NCI-H82 treated with DMSO at 0.1 percent for 48 hours (cell line): ENCODE measurements around the gene MYZAP.

Experiments used
- DNase-seq: peaks from one replicate; lab custom pipeline; 2025; ENCODE audit not compliant: unreplicated experiment; lab: John Stamatoyannopoulos, UW

MYZAP gene, protein sequence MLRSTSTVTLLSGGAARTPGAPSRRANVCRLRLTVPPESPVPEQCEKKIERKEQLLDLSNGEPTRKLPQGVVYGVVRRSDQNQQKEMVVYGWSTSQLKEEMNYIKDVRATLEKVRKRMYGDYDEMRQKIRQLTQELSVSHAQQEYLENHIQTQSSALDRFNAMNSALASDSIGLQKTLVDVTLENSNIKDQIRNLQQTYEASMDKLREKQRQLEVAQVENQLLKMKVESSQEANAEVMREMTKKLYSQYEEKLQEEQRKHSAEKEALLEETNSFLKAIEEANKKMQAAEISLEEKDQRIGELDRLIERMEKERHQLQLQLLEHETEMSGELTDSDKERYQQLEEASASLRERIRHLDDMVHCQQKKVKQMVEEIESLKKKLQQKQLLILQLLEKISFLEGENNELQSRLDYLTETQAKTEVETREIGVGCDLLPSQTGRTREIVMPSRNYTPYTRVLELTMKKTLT

DNA sequence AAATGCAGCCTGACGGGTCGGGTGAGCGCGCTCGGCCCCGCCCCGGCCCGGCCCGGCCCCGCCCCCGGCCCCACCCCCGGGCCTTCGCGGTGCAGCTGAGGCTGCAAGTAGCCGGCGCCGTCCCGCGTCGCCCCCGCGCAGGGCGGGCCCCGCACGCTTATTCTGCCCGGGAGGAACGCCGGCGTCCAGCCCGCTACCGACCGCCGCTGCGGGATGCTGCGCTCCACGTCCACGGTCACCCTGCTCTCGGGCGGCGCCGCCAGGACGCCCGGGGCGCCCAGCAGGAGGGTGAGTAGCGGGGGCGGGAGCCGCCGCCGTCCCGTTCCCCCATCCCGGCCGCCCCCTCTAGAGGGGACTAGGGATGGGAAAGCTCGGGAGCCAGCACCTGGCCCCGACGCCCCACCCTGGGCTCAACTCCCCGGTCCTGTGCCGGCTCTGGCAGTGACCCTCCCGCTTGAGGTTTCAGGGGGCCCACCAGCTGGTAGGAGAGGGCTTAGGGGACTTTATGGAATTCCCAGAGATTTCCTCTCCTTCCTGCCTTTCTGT lies at the start of gene MYZAP:
TSS of gene MYZAP (plus strand) at position 83 of the 546 bp plus-strand sequence. CDS start at position 214, 131 bp downstream.
- no peak for DNase-seq

DNA sequence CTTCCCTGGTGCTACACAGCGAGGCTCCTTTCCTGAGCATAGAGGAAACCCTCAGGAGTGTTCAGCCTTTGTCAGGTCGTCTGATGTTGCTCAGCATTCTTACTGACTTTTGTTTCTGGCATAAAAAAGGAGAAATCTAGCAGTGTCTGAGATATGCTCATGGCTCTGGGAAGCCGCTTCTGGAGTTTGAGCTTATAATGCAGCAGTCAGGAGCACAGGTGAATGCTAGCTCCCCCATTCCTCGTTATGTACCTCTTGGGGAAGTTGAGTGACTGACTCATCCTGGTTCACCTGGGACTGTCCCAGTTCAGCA lies 49.2 kb upstream of the MYZAP start:
- DNase-seq = no peak

DNA sequence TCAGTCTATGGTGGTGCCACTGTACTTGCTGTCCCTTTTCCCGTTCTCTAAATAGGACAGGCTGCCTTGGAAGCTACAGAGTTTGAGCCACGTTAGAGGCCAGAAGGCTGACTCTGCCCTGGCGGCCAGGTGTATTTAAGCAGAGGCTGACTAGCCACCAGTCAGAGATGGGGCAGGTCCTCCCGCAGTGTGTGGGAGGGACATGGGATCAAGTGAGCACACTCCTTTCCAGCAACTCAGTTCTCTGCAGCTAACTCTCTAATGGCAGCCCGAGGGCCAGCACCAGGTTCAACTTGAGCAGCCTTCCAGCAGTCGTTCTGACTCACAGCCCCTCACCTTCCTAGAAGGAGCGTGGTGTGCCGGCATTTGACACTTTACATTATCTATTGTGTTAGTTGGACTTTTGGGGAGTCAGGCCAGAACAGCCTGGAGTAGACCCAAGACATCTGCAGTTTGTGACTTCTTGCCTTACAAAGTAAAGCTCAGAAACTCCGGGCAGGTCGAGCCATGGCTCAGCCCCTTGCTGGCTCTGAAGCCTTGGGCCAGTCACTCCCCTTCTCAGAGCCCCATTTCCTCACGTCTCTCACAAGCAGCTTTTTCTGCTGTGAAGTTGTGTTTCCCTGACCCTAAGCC lies 46.7 kb upstream of the MYZAP start:
- DNase-seq = no peak

DNA sequence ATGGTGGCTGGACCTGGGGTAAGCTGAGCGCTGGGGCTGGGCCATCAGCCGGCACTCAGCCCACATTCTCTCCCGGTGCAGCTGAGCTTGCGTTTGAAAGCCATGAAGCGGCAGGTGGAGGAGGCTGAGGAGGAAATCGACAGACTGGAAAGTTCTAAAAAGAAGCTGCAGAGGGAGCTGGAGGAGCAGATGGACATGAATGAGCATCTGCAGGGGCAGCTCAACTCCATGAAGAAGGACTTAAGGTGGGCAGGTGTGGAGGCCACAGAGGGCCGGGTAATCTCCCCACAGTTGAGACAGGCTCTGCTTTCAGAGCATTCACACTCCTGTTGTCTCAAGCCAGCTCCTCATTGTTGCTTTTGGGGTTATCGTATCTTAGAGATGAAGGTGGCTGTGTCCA lies 45.7 kb upstream of the MYZAP start:
- no peak for DNase-seq

DNA sequence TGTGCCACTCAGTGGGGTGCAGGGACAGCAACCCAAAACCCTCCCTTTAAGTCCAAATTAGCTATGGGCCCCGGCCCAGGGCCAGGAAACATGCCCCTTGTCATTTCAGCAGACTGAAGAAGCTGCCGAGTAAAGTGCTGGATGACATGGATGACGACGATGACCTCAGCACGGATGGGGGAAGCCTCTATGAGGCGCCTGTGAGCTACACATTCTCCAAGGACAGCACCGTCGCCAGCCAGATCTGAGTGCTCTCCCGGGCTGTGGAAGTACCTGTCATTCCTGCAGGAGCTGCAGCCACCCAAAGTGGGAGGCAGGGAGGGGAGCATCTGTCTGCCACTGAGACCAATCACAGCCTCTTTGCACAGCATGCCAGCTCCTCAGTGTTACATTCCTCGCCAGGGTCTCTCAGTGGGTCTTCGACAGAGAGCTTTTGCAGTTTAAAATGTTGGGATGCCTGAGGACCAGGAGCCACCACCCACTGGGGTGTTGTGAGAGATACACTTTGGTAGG lies 44.4 kb upstream of the MYZAP start:
- DNase-seq = no peak

DNA sequence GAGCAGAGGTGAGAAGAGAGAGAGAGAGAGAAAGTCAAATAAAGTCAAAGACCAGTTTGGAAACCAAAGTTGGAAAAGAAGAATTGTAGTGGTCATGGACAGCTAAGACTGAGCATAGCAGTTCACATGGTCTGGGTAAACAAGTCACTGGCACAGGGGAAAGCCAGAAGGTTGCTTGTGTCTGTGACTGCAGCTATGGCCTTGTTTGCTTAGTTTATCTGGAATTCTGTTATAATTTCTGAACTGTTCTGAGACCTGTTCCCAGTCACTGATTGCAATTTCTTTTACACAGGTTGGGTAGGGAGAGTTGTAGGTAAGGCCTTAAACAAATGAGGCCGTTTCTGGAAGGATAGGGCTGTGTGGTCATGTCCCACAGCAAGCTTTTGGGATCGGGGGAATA lies 43.4 kb upstream of the MYZAP start:
- no peak for DNase-seq

DNA sequence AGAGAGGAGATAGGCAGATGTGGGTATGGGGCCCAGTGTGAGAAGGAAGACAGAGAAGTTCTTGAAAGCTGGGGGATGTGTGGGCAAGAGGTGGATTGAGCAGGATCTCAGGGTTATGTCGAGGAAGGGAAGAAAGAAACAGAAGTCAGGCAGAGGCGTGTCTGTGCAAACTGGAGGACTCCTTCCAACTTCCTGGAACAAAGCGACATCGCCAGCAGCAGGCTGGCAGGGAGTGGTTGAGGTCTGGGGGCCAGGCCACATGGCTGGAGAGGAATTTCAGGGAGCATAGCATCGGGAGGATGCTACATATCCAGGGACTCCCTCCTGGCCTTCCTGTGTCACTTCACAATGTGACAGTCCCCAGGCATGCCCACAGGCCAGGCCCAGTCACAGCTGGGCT lies 42.9 kb upstream of the MYZAP start:
- DNase-seq = no peak

DNA sequence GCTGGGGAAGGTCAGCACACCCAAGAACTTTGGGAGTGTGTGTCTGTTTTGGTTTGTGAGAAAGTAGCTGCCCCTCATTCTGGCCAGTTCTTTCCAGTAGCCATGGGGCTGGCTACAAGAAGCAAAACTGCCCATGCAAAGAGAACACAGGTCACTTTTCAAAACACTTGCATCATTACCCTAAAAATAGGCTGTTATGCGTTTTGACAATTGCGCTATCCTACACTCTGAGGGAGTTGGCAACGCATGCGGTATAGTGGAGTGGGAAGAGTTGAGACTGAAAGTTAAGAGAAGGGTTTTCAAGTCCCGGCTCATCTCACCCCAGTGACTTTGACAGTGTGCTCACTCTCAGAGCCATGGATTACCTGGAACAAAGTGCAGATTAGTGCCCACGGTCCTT lies 41.8 kb upstream of the MYZAP start:
- no peak for DNase-seq

DNA sequence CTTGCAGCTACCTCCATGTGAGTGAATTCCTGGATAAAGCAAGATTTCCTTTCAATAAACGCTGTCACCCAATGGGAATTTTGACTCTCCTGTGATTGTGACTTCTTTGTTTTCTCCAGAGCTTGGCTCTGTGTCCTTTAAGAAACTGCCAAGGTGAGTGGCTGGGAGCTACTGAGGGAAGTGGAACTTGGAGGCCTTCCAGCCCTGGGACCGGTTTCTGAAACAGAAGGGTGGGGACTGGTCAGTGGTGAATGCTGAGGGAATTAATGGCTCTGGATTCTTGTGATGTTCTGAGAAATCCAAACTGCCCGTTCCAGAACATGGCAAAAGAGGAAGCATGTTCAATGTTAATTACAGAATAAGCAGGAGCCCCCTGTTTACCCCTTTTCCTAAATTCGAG lies 41.1 kb upstream of the MYZAP start:
- no peak for DNase-seq

DNA sequence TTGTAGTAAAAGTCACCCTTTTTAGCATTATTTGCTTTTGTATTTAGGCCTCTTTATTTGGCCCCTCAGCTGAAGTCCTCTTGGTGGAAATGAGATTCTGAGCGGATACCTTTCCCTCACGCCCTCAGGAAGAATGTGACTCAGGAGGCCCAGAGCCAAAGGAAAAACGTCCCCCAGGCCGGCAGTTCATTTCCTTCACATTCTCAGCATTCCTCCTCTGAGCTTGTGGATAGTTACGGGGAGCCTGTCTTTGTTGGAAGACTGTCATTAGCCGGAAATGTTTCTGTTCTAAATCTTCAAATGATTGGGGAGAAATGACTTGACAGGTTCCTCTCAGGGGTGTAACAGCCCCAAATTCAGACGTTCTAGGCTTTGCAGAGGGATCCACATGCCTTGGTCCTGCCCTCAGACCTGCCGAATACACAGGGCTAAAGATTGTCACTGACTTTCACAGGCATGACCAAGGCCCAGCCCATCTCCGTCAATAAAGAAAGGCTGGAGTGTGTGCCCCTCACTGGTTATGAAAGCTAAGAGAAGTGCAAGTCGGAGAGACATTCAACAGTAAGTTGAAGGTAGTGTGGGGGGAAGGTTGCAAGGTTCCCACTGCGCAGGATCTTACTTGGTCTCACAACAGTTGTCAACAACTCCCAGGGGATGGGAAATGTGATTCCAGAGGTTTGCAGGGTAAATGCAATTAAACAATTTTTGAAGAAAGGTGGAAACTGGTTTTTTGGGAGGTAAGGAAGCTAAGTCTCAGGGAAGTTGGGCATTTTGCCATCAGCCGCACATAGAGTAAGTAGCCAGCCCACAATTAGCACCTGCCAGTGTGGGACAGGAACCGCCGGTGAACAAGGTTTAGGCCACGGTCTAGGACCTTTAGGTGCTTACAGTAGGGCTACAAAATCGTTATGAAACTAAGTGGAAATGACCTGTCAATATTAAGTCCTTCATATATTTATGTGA lies 39.7 kb upstream of the MYZAP start:
- no peak for DNase-seq

DNA sequence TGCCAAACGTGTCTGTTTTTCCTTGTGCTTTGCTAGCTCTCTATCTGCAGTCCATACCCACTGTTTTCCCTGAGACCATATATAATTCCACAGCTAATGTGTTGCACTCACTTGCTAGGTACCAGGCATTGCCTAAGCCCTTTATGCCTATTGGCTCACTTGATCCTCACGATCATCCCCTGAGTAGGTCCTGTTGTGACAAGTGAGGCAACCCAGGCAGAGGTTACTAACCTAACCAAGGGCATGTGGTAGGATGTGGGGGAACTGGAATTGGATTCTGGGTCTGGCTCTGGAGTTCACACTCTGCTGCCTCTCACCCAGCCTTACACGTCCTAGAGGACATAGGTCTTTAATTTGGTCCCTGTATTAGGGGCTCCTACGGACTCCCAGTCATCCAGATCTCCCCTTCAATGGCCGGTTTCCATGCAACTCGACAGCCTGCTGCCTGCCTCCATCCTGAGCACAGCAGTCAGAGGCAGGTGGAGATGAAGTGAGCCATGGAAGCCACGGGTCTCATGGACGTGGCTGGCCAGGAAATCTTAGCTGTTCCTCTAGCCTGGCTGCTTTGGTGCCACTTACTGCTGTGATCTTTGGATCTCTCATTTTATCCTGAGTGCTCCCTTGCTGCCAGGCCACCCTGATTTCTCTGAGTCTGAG lies 38.9 kb upstream of the MYZAP start:
- DNase-seq = no peak

DNA sequence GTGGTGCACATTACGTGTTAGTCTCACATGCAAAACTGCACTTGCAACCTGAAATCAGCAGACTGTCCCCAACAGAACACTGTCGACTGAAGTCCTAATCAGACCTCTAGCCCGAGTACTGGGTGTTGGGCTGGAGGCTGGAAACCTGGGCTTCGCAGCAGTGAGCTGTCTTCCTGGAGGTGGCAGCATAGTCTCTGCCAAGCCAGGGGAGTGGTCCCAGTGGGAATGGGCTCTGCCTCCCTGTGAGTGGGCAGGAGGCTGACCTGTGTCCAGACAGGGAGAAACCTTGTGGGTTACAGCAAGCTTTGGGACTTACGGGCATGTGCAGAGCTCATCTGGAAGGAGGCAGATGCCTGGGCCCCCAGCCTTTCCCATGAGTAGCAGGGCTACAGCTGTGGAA lies 38.2 kb upstream of the MYZAP start:
- peak; percentile 9 for DNase-seq

DNA sequence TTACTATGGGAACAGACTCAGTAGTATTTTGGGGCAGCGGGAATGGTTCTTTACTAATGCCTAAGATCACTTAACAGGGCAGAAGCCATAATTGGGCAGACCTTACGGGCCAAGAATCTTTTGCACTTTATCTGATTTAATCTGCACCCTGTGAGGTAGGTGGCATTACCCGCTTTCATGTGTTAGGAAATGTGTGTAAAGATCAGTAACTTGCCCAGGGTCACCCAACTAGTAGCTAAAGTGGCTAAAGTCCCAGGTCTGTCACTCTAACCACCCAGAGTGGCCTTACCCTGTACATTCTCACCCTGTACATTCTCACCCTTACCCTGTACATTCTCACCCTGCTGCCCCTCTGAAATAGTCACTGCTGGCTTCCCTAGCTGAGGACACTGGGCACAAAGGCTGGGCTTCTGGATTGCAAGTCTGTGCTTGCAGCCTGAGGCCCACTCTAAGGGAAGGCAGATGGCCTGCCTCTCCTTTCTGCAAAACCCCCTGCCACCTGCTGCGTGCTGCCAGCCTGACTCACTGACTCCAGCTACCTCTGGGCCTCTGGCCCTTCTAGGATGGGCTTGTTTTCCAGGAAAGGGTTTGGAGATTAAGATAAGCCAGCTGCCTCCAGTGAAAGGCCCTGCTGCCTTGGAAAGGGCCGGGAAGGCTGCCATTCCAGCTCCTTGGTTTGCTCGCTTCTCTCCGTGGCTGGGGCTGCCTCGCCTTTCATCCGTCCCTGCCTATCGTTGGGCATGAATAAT lies 37.5 kb upstream of the MYZAP start:
- peak; percentile 80 for DNase-seq

DNA sequence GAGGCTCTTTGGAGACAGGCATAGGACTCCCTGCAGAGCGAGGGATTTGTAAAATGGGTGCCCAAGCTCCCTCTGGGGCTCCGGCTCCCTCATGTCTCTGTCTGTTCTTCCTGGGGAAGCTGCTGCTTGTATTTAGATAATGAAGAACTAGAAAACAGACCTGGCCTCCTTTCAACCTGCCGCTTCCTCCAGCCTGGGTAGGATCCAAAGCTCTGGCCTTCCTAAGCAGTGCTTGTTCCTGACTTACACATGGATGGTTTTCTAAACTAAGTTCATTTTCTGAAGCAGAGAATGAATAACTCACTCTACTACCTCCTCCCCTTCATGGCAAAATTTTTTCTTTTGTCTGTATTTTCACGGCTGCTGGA lies 36.9 kb upstream of the MYZAP start:
- DNase-seq = no peak

DNA sequence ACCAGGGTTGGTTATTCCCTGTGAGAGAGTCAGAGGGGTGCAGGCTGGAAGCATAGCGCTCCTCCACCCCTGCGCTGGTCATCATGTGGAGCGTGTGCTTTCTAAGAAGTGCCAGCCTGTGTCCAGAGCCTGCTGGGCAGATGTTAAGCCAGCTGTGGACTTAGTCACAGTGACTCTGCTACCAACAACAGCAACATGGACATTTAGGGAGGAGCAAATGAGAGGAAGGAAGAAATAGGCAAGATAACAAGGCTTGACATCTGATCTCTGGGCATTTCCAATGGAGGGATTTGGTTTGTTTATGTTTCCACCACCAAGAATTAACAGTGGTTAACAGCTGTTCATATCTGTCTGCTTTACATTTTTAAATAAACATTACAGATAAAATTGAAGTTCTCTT lies 36.4 kb upstream of the MYZAP start:
- DNase-seq = no peak

DNA sequence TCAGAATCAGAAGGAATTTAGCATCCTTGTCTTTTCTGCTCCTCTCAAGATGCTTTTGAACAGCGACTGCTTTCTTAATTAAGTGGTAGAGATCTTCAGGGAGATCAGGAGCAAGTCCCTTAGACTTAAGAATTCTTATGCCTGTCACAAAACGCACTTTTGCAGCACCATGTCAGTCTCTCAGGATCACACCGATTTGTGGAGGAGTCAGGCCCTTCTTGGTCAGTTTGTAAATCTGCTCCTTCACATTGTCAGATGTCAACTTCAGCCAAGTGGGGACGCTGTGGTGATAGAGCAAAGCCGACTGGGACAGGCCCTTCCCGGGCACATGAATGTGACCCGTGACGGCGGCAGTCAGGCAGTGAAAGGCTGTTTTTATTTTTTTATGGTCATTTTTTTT lies 35.7 kb upstream of the MYZAP start:
- no peak for DNase-seq

DNA sequence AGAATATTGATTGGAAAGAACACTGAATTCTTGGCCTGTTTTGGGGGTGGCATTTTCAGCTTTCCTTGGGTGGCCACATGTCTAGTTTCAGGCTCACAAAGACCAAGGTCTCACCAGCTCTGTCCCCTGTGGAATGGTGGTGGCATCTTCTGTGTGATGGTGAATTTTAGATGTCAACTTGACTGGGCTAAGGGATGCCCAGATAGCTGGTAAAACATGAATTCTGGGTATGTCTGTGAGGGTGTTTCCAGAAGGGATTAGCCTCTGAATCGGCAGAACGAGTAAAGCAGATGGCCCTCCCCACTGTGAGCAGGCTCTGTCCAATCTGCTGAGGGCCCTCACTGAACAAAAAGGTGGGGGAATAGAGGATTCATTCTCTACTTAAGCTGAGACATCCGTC lies 34.4 kb upstream of the MYZAP start:
- DNase-seq = no peak

DNA sequence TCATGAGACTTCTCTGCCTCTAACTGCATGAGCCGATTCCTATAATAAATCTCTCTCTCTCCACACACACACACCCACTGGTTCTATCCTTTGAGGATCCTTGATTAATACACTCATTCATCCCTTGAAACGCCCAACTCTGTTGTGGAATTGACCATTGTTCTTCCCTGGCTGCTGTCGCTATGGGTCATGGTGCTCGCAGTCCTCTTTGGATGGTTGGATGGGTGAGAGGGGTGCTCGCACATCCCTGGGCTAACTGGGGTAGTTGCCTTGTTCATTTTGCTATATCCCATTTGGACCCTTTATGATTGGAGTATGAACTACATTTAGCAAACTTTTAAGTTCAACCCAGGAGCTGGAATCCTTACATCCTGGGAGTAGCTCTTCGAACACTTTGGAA lies 33.9 kb upstream of the MYZAP start:
- DNase-seq = no peak

DNA sequence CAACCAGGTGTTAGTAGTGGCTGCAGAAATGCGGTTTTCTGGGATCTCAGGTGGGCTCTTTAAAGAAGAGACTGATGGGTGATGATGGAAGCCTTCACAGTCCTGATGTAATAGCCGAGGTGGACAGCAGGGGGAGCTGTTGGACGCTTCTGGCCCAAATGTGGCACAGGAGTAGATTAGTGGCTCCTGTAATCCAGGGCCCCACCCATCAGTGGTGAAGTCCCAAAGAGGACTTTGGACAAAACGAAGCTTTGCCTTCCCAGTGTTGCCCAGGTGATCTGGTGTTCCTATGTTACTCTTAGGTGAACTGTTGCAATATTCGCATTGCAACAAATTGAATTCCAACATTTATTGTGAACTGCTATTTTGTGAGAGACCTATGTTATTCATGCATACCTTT lies 31.8 kb upstream of the MYZAP start:
- DNase-seq = peak; percentile 2
